Activated gamma-delta T cell treated with Interleukin-2 at 50 U/mL for 16 hours (primary cell): ENCODE results near the gene HTRA2.

Experiments used
- DNase-seq: peaks from one replicate; pipeline ENCODE4 v3.0.0-alpha.2; 2020

The HTRA2 gene

DNA sequence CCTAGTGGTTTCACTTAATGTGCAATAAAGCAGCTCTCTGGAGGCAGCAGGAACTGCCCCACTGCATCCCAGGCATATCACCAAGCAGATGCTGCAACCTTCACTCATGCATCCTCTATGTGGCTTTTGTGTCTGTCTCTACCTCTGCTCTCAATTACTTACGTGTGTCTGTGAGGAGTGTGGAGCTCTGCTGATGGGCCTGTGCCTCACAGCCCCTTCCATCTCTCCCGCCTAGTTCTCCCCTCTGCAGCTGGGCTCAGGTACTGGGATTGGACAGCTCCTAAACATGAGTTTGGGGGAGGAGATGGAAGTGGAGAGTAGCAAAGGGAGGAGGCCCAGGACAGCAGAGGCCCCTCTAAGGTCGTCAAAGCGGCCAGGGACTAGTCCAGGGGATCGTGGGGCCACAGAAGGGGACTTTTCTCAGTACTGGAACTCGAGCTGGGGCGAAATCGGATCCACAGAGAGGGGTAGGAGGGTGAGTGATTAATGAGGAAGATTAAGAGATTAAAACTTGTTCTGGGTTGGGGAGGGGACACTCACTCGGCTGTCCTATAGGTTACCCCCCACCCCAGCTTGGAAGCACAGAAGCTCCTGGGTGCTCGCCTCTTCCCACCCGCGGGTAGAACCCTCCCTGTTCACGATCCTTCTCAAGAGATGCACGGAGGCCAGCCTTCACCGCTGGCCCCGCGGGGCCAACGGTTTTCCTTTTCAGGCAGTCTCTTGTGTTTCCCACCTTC is 28.2 kb upstream of the HTRA2 start:
- DNase-seq = no peak

GRCh38 chr2:74502147-74502719 is 27.5 kb upstream of the HTRA2 start:
- DNase-seq = no peak

- DNase-seq = peak; percentile 51
Measured at GRCh38 chr2:74502720-74503505, 26.8 kb upstream of the HTRA2 start.

- no peak for DNase-seq
Measured at GRCh38 chr2:74503506-74504475, 25.9 kb upstream of the HTRA2 start.

GRCh38 chr2:74504591-74504990 is 25.1 kb upstream of the HTRA2 start:
- no peak for DNase-seq

- DNase-seq = no peak
Measured at GRCh38 chr2:74505448-74506246, 24.1 kb upstream of the HTRA2 start.

DNA sequence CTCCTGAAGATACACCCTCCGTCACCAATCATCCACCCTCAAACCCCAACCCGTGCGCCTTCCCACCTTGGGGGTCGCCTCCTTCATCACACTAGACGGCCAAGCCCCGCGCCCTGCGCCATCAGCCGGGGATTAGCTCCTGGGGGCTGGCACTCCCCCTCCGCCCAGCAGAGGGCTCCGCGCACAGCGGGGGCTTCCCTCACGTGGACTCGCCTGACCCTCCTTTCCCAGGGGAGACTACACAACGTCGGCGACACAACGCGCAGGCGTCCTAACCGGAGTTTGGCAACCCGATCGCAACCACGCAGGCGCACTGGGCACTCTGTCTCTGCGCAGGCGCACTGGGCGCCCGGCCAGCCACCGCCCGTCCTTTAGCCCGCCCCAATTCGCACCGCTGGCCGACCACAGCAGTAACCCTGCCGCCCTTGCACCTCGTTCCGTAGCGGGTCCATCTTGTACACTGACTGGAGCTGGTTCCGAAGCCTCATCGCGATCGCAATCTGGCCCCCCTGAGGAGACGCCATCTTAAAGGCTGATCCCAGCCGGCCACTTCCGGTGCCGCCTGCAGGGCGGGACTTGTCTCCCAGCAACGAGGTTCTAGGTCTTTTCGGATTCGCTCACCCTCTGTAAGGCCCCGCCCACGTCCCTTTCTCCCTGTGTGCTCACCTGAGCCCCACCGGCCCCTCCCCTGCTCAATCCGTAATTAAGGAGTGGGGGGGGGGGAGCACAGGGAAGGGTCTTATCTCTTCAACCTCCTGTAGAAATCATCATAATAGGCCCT is 22.4 kb upstream of the HTRA2 start, which contains the start of gene PCGF1:
Gene PCGF1, minus strand, starts transcription at position 551 of the 781 bp plus-strand sequence. Its CDS starts 27 bp downstream, at position 524.
- peak; percentile 99 for DNase-seq

DNA sequence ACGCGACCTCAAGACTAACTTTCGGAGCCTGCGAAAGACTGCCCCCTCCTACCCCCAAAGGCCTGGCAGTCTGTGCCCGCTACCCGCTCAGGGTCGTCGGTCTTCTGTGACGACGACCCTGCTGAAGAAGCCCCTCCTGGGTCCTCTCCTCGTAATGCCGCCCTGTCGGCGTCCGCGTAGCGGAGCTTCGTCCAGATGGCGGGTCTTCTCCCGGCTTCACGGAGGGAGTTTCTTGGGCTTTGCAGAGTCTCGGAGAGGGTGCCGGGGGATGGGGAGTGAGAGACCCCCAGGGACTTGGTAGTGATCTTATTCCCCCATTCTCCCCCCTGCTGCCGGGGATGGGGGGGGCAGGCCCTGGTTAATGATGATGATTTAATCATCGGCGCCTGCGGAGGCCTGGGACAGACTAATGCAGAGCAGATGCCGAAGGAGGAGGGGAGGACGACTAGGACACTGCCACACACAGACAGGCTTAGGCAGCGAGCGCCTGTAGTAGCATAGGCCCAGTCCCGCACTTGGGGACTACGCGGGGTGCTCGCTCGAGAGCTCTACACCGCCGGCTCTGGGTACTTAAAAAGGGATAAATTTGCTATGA is 21.7 kb upstream of the HTRA2 start:
- DNase-seq = no peak

GRCh38 chr2:74510272-74510671 is 19.5 kb upstream of the HTRA2 start:
- no peak for DNase-seq

GRCh38 chr2:74511104-74511989 is 18.4 kb upstream of the HTRA2 start:
- DNase-seq = no peak

DNA sequence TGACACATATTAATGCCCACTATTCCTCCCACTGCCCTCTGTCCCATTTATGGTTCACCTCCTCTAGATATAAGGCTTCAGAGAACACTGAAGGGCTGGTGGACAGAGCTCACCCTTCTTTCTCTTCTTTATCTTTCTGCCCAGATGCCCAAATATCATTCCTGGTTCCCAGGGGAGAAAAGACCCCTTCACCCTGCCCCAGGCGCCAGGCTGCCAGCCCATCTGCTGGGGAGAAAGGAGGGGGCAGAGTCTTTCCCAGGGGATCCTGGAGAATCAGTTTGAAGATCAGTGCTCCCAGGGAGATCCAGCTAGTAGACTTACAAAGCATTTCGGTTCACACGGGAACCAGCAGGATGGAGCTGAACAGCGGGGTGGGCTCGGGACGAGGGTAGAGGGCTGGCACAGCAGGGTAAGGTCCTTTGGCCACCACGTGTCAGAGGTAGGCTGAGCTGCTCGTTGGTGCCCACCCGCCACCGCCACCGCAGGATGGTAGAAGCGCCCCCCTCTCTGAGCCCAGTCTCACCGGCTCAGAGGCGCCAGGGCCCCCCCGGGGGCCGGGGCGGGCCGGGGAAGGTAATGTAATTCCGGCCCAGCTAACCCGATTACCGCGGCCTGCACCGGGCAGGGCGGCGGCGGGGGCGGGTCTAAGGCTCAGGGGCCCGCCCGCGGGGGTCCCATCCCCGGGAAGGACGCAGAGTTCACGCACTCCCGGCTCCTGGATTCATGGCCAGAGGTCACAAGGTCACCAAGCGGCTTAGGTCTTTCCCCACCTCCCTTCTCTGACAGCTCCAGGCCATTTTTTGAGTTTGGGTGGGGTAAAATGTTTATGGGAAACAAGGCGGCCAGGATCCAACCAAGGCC is 16.8 kb upstream of the HTRA2 start:
- DNase-seq = no peak

DNA sequence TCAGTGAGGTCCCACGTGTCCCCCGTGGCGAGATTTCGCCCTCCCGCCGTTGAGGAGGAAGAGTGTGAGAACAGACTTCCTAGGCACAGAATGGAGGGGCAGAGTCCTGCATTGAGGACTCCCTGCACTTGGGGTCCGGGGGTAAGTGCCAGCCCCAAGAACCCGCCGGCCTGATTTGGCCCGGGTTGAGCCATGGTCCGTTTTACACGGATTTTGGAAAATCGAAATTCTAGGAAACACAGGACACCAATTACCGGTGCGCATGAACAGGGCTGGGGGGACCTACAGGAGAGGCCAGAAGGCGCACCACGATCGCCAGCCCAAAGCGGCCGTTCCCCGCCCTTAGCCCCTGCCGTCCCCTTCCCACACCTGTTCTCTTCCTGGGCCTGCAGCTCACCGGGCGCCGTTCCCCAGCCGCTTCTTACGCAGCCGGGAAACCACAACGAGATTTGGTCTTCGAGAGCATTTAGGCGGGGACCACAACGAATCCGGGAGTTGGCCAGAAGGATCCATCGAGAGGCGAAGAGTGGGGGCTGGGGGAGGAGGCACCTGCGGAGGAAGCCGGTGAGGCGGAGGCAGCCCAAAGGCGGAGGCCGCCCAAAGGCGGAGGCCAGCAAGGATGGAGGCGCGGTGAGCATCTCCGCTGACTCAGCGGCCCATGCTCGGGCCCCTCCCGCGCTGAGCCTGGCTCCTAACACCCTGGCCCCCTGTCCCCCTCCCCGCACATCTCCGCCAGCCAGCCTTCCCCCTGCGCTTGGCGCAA is 15.9 kb upstream of the HTRA2 start:
- no peak for DNase-seq

DNA sequence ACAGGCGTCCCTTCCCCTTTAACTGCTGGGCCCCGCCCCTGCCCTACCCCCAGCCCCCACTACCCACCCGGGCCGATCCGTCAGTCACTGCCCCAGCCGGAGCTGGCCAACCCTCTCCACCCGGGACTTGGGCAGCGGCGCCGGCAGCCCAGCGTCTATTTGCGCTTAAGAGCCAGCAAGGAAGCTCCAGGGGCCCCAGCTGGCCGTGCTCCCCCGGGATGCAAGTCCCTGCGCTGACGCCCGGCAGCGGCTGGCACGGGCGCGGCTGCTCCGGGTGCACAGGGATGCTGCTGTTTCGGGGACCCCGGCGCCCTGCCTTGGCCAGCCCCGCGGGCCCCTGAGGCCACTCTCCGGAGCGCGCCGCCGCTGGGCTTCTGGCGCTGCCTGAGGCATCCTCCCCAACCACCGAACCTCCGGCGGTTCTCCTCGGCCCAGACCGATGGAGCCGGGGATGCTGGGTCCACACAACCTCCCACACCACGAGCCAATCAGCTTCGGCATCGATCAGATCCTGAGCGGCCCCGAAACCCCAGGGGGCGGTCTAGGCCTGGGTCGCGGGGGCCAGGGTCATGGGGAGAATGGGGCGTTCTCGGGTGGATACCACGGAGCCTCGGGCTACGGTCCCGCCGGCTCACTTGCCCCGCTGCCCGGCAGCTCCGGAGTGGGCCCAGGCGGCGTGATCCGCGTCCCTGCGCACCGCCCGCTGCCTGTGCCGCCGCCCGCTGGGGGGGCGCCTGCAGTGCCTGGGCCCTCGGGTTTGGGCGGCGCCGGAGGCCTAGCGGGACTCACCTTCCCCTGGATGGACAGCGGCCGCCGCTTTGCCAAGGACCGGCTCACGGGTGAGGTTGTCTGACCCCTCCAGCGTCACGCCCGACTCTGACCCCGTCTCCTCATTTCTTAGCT is 15.1 kb upstream of the HTRA2 start, which contains the start of gene TLX2:
Gene TLX2, plus strand, starts transcription at position 83 of the 903 bp plus-strand sequence. Its CDS starts 357 bp downstream, at position 440.
- DNase-seq = no peak

GRCh38 chr2:74515271-74515980 is 14.3 kb upstream of the HTRA2 start:
- no peak for DNase-seq

DNA sequence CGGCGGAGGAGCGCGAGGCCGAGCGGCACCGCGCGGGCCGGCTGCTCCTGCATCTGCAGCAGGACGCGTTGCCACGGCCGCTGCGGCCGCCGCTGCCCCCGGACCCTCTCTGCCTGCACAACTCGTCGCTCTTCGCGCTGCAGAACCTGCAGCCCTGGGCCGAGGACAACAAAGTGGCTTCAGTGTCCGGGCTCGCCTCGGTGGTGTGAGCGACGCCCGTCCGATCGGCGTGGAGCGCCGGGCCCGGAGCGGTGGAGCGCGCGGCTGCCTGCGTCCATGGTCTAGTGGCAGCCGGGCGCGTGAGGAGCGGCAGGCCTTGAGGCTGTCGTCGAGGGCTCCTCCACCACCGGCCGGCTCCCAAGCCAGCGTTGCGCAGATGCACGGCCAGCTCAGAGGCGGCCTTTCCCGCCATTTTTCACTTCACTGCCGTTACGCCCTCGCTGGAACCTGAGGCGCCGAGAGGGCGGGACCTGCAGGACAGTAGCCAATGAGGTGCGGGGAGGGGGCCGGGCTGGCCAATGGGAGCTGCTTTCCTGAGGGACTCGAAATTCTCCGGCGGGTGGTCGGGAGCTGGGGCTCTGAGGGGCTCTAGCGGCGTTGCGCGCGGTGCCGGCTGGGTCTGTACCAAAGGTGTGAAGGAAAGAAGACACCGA is 13.6 kb upstream of the HTRA2 start:
- DNase-seq = peak; percentile 63
